Measurements from ENCODE around the gene UCK1.
A peak's percentile ranks its signal among the peaks of the same experiment; 100 is the strongest.

UCK1 gene

DNA sequence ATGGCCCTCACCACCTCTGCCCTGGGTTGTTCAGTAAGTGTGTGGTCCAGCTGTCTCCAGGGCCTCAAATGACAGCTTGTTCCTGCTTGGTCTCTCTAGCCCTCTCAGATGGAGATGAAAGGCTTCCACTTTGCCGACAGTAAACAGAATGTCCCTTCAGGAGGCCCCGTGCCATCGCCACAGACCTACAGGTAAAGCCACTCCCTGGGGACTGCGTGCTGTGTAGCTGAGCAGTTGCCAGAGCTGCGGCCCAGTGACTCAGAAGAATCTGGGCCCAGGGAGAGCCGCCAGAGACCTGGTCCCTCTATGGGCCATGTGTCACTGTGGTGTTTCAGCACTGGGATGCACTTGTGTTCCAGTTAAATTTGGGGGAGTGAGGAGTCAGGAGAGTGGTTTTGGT lies 39.0 kb downstream of the UCK1 start:
- DNase-seq: no peak

DNA sequence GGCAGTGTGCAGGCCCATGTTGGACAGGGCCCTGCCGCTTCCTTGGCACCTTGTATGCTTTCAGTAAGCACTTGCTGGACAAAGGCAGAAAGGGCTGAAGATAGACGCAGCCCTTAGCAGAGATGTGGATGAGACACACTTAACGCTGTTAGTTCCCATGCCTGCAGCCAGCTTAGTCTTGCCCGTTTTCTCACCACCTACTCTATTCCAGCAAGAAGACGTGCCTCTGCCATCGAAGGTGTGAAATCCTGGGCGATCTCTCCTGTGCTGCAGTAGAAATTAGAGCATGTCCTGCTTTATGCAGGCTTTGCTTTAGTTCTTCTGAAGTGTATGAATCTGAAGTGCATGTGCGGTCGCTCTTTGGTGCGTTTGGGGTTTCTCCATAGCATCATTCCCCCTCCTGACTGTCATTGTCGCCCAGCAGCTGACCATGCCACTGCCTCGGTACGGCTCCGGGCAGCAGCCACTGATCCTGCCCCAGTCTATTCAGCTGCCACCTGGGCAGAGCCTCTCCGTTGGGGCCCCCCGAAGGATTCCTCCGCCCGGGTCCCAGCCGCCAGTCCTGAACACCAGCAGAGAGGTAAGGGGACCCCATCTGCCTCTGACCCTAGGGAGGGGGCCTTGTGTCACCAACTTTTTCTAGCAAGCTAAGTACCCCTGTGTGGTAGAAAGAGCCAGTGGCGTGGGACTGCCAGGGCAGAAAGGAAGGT lies 39.9 kb downstream of the UCK1 start:
- no peak for DNase-seq

DNA sequence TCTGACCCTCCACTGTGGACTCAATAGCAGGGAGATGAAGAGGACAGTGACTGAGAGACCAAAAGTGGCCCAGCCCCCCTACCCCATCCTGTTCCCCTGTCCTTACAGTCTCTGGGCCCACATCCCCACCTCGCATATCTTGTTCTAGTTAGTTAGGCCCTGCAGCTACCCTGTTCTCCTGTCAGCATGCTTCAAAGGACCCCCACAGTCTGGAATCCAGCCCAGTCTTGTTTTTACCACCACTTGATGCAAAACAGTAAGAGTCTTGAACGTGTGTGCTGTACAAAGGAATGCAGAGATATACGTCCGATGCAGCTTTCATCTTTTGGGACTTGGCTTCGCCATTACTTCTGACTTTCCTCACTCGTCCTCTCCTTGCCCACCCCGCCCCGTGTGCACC lies 40.5 kb downstream of the UCK1 start:
- no peak for DNase-seq

DNA sequence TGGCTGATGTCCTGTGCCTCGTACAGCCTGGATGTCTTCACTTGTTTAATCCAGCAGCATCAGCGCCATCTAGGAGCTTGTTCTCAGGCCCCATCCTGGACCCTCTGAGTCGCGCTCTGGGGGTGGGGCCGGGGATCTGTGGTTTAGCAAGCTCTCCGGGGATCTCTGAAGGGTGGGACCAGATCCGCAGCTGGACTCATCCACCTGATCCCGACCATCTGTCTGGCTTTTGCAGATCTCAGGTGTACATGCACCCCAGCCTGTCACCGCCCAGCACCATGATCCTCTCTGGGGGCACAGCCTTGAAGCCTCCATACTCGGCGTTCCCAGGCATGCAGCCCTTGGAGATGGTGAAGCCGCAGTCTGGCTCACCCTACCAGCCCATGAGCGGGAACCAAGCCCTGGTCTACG lies 43.4 kb downstream of the UCK1 start:
- DNase-seq: no peak

DNA sequence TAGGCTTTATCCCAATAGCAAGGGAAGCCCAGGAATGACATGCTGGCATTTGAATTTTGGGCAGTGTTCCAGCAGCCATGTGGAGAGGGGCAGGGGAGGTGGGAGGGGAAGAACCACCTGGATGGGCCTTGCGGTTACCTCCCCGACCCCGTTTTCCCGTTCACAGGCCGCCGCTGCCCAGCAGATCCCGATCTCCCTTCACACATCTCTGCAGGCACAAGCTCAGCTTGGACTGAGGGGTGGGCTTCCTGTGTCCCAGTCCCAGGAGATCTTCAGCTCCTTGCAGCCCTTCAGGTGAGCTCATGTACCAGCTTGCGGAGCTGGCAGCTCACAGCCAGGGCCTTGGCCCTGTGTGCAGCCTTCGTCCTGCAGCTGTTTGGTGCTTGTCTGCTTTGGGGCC lies 44.1 kb downstream of the UCK1 start:
- no peak for DNase-seq

DNA sequence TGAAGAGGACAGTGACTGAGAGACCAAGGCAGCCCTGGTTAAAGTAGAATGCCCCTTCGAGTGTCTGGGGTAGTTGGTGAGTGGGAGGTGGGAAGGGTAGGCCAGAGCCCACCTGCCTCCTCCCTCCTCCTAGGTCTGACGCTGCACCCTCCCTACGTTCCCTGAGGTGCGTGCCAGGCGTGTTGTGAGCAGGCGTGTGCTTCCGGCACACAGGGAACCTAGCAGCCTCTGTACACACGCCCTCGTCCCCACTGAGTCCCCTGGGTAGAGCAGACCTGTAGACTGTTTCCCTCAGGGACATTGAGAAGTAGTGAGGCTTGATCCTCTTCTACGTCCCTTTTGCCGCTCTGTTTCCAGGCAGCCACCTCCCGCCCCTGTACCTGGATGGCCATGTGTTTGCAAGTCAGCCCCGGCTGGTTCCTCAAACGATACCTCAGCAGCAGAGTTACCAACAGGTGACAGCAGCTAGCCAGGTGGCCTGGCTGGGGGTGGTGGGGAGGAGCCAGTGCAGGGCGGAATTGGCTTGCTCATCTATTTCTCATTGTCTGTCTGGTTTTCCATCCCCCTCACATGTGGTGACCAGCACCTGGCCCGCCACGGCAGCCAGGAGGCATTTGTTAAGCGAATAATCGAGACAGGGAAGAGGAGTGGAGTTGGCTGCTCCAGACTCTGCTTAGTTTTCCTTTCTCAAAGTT lies 45.2 kb downstream of the UCK1 start:
- DNase-seq: no peak

DNA sequence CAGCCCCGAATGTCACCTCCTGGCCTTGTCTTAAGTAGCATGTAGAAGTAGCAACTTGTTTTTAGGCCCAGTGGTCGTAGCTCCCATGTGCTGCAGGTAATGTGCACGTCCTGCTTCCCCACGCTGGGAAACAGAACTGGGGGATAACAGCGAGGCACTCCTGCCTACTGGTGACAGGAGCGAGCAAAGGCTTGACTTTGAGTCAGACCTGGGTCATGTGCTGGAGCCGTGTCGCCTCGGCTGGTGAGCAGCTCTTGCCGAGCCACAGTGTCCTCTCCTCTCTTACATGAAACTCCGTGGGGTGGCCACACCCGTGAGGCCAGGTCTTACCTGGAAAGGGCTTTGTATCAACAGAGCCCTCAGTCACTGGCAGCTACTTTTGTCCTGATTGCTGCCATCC lies 45.9 kb downstream of the UCK1 start:
- DNase-seq: no peak

DNA sequence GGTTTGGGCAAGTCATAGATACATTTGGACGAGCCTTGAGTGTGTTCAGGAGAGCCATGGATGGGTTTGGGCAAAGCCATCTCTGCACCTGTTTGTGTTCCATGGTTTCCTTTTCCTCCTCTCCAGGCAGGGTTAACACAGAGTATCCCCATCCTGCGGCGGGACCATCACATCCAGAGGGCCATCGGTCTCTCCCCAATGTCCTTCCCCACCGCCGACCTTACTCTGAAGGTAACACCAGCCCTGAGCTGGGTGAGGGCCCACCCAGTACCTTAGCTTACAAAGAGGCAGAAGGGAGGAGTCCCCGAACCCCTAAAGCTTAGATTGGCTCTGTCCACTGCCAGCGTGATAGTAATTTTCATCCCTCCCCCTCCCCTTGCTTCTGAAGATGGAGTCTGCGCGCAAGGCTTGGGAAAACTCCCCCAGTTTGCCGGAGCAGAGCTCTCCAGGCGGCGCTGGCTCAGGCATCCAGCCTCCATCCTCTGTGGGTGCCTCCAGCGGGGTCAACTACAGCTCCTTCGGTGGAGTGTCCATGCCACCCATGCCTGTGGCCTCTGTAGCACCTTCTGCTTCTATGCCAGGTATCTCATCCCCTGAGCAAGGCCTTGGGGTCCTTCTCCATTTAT lies 46.4 kb downstream of the UCK1 start:
- DNase-seq: no peak

DNA sequence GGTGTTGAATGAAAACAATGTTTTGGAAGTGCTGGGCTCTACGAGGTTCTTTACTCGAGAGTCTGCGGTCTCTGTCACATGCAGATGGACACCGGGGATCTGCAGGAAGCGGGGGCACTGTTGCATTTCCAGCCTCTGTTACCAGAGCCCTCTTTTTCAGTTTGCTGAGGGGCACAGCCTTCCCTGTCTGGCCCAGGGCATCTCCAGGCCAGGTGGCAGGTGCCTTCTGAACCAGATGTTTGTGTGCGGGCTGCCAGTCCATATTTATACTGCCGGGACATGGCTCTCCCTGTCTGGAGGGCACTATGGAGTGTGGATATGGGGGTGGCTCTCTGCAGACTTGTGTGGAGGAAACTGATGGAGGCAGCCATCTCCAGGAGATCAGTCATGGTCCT lies 47.0 kb downstream of the UCK1 start:
- no peak for DNase-seq

DNA sequence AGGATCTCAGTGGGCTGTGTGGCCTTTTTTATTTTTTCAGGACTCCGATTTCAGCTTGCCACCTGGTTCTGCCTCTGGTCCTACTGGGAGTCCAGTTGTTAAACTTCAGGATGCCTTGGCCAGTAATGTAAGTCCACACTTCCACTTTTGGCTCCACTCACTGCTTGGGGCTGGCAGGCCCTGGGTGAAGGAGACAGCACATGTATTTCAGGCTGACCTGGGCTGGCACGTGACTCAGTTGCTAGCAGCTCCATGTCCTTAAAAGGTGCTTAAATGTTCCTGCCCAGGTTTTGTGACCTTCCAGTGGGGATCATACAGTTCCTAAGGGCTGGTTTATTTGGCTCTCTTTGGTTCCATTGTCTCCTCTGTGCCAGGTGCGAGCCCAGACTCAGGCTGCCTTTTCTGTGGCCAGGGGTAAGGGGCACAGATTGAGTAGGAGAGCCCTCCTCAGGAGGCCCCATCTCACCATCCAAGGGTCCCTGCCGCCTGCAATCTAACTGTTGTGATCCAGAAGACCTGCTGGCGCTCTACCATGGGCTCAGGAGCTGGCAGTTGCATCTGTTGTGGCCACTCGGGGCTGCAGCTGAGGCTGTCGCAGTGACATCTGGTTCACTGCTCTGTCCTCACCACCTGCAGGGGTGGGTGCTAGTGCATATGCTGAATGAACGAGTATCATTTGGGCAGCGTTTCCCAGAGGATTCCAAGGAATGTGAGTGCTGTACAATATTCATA lies 47.6 kb downstream of the UCK1 start:
- no peak for DNase-seq

DNA sequence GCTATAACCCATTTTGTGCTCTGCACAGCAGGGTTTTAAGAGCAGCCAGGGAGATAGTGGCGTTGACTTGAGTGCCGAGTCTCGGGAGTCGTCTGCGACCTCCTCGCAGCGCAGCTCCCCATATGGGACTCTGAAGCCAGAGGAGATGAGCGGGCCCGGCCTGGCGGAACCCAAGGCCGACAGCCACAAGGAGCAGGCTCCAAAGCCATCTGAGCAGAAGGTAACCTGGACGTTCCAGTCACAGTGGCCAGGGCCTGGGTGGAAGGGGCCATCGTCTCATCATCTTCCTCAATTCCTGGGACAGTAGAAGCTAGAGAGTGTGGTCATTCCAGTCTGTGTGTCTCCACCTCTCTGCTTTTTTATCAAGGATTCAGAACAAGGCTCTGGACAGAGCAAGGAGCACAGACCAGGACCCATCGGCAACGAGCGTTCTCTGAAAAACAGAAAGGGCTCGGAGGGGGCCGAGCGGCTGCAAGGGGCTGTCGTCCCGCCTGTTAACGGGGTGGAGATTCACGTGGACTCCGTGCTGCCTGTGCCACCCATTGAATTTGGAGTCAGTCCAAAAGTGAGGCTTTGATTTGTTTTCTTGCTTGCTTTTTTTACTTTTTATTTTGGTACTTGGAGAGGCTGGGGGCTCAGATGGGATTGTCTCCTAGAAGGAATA lies 48.6 kb downstream of the UCK1 start:
- DNase-seq: no peak

DNA sequence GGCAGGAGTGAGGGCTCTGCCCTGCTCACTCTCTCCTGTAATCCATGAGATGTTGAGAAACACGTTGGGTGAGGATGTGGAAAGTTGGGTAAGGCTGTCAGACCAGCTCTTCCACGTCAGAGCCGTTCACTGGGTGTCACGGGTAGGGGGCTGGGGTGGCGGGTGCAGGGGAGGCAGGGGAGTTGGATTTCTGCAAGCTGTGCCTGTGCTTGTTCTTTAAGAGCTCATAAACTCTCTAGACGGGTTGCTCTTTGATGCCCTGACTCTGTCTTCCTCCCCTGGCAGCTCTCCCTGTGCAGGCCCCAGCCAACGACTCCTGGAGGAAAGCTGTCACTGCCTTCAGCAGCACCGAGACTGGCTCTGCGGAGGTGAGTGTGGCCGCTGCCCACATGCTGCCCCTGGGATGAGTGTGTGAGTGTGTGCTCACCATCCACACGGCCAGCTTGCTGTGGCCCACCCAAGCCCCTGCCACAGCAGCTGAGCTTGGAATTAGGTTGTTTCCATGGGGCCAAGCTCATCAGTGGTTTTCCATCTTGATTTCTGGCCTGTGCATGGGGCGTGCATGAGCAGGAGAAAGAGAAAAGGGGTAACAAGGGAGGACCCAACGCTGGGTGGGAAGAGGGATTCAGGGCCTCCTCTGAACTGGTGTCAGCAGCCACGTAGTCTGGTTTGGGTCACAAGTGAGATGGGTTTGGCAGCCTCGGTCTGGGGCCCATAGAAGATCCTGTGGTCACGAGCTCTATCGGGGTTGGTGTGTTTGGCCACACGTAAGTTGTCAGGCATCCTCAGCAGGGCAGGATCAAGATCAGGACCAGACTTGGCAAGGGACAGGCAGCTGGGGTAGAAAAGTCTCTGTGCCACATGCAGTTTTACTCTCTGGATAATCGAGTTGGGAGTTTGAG lies 49.4 kb downstream of the UCK1 start:
- DNase-seq: no peak

DNA sequence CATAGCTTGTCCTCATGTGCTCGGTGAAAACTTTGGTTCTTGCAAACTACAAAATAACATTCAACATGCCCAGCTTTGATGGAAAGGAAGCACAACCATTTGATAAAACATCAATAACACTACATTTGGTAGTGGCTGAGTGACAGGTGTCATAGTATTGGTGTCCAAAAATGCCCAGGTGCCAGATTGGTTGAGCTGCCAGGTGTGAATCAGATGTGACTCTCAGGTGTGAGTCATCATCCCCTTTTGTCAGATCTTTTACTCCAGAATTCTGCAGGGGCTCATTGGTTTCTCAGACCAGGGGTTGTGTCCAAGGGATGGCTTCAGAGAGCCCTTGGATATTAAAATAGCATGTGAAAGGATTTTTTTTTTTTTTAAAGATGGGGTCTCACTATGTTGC lies 50.8 kb downstream of the UCK1 start:
- DNase-seq: no peak

DNA sequence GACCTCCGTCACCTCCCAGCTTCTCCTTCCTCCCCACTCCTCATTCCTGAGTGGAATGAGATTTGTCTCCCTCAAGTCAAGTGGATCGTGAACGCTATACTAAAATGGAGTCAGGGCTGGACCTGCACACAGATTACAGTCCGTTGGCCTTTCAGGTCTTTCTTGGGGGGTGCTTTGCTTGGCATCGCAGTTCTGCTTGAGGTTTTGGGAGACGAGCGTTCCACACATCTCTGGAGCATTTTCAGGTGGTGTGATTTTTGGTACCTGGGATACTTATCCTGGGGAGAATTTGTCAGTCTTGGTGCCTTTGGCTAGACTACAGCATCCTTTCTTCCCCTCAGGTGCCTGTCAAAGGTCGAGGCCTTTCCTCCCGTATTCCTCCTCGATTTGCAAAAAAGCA lies 52.2 kb downstream of the UCK1 start:
- no peak for DNase-seq

DNA sequence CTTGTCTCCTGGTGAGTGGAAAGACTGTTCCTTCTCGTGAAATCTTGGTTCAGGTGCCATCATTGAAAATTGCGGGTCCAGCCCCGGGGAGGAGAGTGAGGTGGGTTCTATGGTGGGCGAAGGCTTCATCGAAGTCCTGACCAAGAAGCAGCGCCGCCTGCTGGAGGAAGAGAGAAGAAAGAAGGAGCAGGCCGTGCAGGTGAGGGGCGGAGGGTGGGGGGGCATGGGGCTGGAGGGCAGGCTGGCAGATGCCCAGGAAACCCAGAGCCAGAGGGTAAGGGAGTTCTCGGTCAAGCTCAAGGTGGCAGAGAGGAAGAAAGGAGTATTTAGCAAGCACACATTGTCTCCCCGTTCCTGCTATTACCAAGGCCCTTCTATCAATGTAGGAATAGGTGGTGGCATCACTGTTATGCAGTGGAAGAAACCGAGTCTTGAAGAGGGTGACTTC lies 52.6 kb downstream of the UCK1 start:
- DNase-seq: peak; percentile 49

DNA sequence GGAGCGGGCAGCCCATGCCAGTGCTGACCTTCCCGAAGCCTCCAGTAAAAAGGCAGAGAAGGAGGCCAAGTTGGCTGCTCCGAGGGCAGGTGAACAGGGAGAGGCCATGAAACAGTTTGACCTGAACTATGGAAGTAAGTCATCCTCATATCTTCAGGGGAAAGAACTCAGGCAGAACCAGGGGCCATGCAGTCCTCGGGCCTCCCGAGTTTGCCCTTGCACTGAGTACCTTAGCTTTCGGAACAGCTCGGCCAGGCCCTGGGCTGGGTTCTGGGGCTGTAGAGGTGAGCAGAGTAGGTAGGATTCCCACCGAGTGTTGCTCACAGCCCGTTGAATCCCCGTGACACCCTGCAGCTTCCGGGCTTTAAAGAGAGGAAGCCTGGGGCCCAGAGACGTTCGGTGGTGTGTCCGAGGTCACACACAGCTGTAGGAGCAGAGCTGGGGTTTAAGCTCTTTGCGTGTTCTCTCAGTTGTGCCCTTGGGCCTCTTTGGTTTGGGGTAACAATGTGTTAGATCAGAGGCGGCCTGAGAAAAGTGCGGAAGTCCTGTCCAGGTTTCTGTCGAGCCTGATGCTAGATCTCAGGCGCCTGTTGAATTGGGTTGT lies 53.1 kb downstream of the UCK1 start:
- no peak for DNase-seq

DNA sequence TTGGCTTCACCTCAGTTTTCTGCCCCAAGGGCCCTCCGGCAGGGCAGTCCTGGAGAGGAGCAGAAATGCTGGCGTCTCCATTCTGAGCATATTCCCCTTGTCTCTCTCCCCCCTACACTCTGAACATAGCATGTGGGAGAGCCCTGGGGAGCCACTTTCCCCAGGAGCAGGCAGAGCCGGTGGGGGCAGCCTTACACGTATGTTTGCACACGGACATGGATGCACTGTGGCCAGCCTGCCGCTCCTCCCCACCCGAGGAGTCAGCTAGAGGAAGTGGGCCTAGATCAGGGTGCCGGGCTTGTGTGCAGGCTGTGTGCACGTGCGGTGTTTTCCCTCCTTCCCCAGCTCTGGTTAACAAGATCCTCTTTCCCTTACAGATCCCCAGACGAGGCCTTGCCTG lies 53.7 kb downstream of the UCK1 start:
- no peak for DNase-seq

DNA sequence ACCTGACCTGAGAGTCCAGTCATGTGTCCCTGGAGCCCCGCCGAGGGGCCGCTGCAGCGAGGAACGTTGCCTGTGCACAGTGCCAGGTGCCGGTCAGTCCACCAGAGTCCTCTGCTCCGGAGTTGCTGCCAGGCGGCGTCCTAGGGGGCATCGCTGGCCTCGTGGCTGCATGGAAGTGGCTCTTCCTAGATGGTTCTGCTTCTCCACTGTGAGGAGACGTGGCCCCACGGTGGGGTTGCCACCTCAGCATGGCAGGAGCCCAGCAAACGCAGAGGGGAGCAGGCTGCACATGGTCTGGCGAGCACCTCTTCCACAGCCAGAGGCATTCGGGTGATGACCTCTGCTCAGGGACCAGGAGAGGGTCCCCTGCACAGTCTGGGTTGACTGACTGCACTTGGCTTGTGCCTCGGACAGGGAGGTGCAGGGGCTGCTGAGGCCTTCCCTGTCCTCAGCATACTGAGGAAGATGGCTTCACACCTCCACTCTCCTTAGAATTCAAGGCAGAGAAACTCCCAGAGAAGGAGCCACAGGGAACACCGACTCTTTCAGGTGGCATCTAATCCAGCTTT lies 54.2 kb downstream of the UCK1 start:
- no peak for DNase-seq

DNA sequence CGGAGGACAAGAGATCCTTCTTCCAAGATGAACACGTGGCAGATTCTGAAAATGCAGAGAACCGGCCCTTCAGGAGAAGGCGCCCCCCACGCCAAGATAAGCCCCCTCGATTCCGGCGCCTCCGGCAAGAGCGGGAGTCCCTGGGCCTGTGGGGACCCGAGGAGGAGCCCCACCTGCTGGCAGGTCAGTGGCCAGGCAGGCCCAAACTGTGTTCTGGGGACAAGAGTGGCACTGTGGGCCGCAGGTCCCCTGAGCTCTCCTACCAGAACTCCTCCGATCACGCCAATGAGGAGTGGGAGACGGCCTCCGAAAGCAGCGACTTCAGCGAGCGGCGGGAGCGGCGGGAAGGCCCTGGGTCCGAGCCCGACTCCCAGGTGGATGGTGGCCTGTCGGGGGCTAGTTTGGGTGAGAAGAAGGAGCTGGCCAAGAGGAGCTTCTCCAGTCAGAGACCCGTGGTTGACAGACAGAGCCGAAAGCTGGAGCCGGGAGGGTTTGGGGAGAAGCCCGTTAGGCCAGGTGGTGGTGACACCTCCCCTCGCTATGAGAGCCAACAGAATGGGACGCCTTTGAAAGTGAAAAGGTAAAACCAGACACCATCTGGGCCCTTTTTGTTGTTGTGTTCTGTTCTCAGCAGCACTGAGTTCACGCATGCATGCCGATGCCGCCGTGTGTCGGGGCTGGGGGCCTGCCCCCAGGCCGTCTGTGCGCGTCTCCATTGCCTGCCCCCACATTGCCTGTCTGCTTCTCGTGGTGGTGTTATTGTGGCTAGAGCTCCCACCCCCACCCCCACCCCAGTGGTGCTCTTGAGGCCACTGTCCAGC lies 54.9 kb downstream of the UCK1 start:
- DNase-seq: no peak
